GM23338 (cell line): ENCODE measurements around the gene ABCF3. TPM values are rescaled to one million over a fixed set of nuclear protein-coding genes. Genes with fewer than 3 reads are reported as not detected.

Experiments used
- ATAC-seq: fragments of 200-7000 bp; cut with Tn5 transposase; 3 replicates; pipeline ENCODE4 v1.9.1; 2020
- DNase-seq: peaks from one replicate; pipeline ENCODE4 v3.0.0-alpha.2; 2015; ENCODE audit warnings: low spot score
- H2AFZ ChIP-seq: fragments of 200-600 bp; sonication (generic); 2 replicates; pipeline ENCODE4 v1.8.0; 2016; ENCODE audit warnings: antibody characterized with exemption, mild to moderate bottlenecking, moderate library complexity
- H3F3A ChIP-seq: fragments of 200-600 bp; sonication (generic); replicated peaks from 2 replicates; pipeline ENCODE4 v1.8.0; 2017; ENCODE audit warnings: antibody characterized with exemption, mixed run types, low read depth
- H3K27ac ChIP-seq: fragments of 200-600 bp; sonication (generic); 2 replicates; pipeline ENCODE4 v1.6.1; 2016; ENCODE audit warnings: low read depth
- H3K27me3 ChIP-seq: fragments of 200-600 bp; sonication (generic); 2 replicates; pipeline ENCODE4 v1.8.0; 2016; ENCODE audit warnings: mild to moderate bottlenecking, mixed run types, moderate library complexity; ENCODE audit not compliant: insufficient read depth
- H3K36me3 ChIP-seq: fragments of 200-600 bp; sonication (generic); 2 replicates; pipeline ENCODE4 v1.8.0; 2016; ENCODE audit warnings: mild to moderate bottlenecking; ENCODE audit not compliant: insufficient read depth
- H3K4me1 ChIP-seq: fragments of 200-600 bp; sonication (generic); 2 replicates; pipeline ENCODE4 v1.8.0; 2016; ENCODE audit warnings: mild to moderate bottlenecking, moderate library complexity; ENCODE audit not compliant: insufficient read depth
- H3K4me2 ChIP-seq: fragments of 200-600 bp; sonication (generic); 2 replicates; pipeline ENCODE4 v1.7.1; 2017; ENCODE audit warnings: mixed run types
- H3K4me3 ChIP-seq: fragments of 200-600 bp; sonication (generic); 2 replicates; pipeline ENCODE4 v1.6.1; 2016; ENCODE audit warnings: mixed run types
- H3K79me2 ChIP-seq: fragments of 200-600 bp; sonication (generic); replicated peaks from 2 replicates; pipeline ENCODE4 v1.8.0; 2017; ENCODE audit warnings: mild to moderate bottlenecking; ENCODE audit not compliant: insufficient read depth
- H3K9me2 ChIP-seq: fragments of 200-600 bp; sonication (generic); 2 replicates; pipeline ENCODE4 v1.8.0; 2017; ENCODE audit not compliant: insufficient read depth
- H4K20me1 ChIP-seq: fragments of 200-600 bp; sonication (generic); replicated peaks from 2 replicates; pipeline ENCODE4 v1.8.0; 2017; ENCODE audit warnings: mild to moderate bottlenecking; ENCODE audit not compliant: insufficient read depth
- H3K27ac Mint-ChIP-seq: 2 replicates; pipeline ENCODE4 v1.8.0; 2020; ENCODE audit warnings: inconsistent platforms, mild to moderate bottlenecking, moderate library complexity, mixed read lengths
- H3K27me3 Mint-ChIP-seq: 3 replicates; pipeline ENCODE4 v1.8.0; 2022; ENCODE audit warnings: low read depth, mild to moderate bottlenecking, moderate library complexity, mixed read lengths, inconsistent platforms; ENCODE audit not compliant: insufficient read depth, poor library complexity
- H3K36me3 Mint-ChIP-seq: 3 replicates; pipeline ENCODE4 v1.8.0; 2021; ENCODE audit warnings: low read depth, mild to moderate bottlenecking, inconsistent platforms, moderate library complexity, mixed read lengths
- H3K4me1 Mint-ChIP-seq: 3 replicates; pipeline ENCODE4 v1.8.0; 2020; ENCODE audit warnings: mild to moderate bottlenecking, inconsistent platforms, mixed read lengths
- H3K4me3 Mint-ChIP-seq: 3 replicates; pipeline ENCODE4 v1.8.0; 2021; ENCODE audit warnings: moderate library complexity, mild to moderate bottlenecking, inconsistent platforms, mixed read lengths
- H3K9me3 Mint-ChIP-seq: 3 replicates; pipeline ENCODE4 v1.8.0; 2020; ENCODE audit warnings: moderate library complexity, mild to moderate bottlenecking, inconsistent platforms, mixed read lengths
- JUNB ChIP-seq: IDR thresholded peaks from one replicate; pipeline ENCODE4 v1.6.1; 2016; ENCODE audit warnings: antibody characterized with exemption; ENCODE audit not compliant: unreplicated experiment
- STAT1 ChIP-seq: IDR thresholded peaks from one replicate; pipeline ENCODE4 v1.6.1; 2016; ENCODE audit warnings: antibody characterized with exemption; ENCODE audit not compliant: unreplicated experiment
- ZNF114 ChIP-seq: fragments of 250-450 bp; sonication (Bioruptor Pico); IDR thresholded peaks from 2 replicates; pipeline ENCODE4 v1.5.0; 2020; ENCODE audit warnings: mild to moderate bottlenecking, moderate library complexity
- polyA plus RNA-seq: library from polyadenylated mRNA; unstranded; fragments of >200 nt; fragmentation: Nextera tagmentation; extraction: Ambion mirVana; gene quantifications from 2 replicates; pipeline ENCODE4 v1.2.1, GENCODE V29; 2016
- total RNA-seq: library from RNA; depleted of rRNA; stranded (reverse); fragments of >200 nt; shearing (Covaris generic); gene quantifications from 2 replicates; pipeline ENCODE4 v1.2.3, GENCODE V29; 2014
- TF ChIP-seq, protein P1 (sequence below): fragments of 250-450 bp; sonication (Bioruptor Pico); IDR thresholded peaks from 2 replicates; pipeline ENCODE4 v1.5.0; 2020; ENCODE audit warnings: mild to moderate bottlenecking, moderate library complexity
- TF ChIP-seq, protein P2 (sequence below): IDR thresholded peaks from one replicate; pipeline ENCODE4 v1.6.1; 2018; ENCODE audit warnings: antibody characterized with exemption; ENCODE audit not compliant: unreplicated experiment

The ABCF3 gene
- total and polyA plus RNA-seq, 2 experiments from 2014 or later: 33.4 to 48.9 TPM

GRCh38 chr3:184176377-184177330, 9.3 kb upstream of the ABCF3 start (continued):
- TF ChIP-seq, protein P1, sequence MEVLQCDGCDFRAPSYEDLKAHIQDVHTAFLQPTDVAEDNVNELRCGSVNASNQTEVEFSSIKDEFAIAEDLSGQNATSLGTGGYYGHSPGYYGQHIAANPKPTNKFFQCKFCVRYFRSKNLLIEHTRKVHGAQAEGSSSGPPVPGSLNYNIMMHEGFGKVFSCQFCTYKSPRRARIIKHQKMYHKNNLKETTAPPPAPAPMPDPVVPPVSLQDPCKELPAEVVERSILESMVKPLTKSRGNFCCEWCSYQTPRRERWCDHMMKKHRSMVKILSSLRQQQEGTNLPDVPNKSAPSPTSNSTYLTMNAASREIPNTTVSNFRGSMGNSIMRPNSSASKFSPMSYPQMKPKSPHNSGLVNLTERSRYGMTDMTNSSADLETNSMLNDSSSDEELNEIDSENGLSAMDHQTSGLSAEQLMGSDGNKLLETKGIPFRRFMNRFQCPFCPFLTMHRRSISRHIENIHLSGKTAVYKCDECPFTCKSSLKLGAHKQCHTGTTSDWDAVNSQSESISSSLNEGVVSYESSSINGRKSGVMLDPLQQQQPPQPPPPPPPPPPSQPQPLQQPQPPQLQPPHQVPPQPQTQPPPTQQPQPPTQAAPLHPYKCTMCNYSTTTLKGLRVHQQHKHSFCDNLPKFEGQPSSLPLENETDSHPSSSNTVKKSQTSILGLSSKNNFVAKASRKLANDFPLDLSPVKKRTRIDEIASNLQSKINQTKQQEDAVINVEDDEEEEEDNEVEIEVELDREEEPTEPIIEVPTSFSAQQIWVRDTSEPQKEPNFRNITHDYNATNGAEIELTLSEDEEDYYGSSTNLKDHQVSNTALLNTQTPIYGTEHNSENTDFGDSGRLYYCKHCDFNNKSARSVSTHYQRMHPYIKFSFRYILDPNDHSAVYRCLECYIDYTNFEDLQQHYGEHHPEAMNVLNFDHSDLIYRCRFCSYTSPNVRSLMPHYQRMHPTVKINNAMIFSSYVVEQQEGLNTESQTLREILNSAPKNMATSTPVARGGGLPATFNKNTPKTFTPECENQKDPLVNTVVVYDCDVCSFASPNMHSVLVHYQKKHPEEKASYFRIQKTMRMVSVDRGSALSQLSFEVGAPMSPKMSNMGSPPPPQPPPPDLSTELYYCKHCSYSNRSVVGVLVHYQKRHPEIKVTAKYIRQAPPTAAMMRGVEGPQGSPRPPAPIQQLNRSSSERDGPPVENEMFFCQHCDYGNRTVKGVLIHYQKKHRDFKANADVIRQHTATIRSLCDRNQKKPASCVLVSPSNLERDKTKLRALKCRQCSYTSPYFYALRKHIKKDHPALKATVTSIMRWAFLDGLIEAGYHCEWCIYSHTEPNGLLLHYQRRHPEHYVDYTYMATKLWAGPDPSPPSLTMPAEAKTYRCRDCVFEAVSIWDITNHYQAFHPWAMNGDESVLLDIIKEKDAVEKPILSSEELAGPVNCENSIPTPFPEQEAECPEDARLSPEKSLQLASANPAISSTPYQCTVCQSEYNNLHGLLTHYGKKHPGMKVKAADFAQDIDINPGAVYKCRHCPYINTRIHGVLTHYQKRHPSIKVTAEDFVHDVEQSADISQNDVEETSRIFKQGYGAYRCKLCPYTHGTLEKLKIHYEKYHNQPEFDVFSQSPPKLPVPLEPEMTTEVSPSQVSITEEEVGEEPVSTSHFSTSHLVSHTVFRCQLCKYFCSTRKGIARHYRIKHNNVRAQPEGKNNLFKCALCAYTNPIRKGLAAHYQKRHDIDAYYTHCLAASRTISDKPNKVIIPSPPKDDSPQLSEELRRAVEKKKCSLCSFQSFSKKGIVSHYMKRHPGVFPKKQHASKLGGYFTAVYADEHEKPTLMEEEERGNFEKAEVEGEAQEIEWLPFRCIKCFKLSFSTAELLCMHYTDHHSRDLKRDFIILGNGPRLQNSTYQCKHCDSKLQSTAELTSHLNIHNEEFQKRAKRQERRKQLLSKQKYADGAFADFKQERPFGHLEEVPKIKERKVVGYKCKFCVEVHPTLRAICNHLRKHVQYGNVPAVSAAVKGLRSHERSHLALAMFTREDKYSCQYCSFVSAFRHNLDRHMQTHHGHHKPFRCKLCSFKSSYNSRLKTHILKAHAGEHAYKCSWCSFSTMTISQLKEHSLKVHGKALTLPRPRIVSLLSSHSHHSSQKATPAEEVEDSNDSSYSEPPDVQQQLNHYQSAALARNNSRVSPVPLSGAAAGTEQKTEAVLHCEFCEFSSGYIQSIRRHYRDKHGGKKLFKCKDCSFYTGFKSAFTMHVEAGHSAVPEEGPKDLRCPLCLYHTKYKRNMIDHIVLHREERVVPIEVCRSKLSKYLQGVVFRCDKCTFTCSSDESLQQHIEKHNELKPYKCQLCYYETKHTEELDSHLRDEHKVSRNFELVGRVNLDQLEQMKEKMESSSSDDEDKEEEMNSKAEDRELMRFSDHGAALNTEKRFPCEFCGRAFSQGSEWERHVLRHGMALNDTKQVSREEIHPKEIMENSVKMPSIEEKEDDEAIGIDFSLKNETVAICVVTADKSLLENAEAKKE: no peak
- TF ChIP-seq ZNF114 (CRISPR knock-in tag): no peak

- H3K27ac ChIP-seq: peak overlapping the region; percentile 97
- H3K9me2 ChIP-seq: no peaks in the 10 kb centered on the region
- ATAC-seq: no peak; the same call in 2 of the 3 replicates
- 0 out of 2 replicates have a peak, but pooled peaks cover 4% of the 10 kb centered on the region for H3F3A ChIP-seq
- H3K36me3 ChIP-seq: peaks cover 20% of the 10 kb centered on the region
- peak overlapping the region; percentile 92; the same call in 1 of the 2 replicates for H3K4me3 ChIP-seq
- H3K36me3 Mint-ChIP-seq: peaks cover 58% of the 10 kb centered on the region
- DNase-seq: no peak
- no peaks in the 10 kb centered on the region for H3K9me3 Mint-ChIP-seq
- H3K4me3 Mint-ChIP-seq: peak overlapping the region; percentile 98
- peaks cover 3% of the 10 kb centered on the region for H3K27me3 Mint-ChIP-seq
- H3K4me1 ChIP-seq: peaks cover 15% of the 10 kb centered on the region
- H3K79me2 ChIP-seq: peaks cover 40% of the 10 kb centered on the region
- peak overlapping the region; percentile 97; the same call in 1 of the 2 replicates for H3K4me2 ChIP-seq
- peaks cover 4% of the 10 kb centered on the region for H4K20me1 ChIP-seq
- H3K27me3 ChIP-seq: no peaks in the 10 kb centered on the region
- peak overlapping the region; percentile 99 for H3K27ac Mint-ChIP-seq
- H2AFZ ChIP-seq: no peak overlapping the region
- peaks cover 28% of the 10 kb centered on the region for H3K4me1 Mint-ChIP-seq
- TF ChIP-seq STAT1: no peak
- no peak for TF ChIP-seq JUNB
- TF ChIP-seq, protein P2, sequence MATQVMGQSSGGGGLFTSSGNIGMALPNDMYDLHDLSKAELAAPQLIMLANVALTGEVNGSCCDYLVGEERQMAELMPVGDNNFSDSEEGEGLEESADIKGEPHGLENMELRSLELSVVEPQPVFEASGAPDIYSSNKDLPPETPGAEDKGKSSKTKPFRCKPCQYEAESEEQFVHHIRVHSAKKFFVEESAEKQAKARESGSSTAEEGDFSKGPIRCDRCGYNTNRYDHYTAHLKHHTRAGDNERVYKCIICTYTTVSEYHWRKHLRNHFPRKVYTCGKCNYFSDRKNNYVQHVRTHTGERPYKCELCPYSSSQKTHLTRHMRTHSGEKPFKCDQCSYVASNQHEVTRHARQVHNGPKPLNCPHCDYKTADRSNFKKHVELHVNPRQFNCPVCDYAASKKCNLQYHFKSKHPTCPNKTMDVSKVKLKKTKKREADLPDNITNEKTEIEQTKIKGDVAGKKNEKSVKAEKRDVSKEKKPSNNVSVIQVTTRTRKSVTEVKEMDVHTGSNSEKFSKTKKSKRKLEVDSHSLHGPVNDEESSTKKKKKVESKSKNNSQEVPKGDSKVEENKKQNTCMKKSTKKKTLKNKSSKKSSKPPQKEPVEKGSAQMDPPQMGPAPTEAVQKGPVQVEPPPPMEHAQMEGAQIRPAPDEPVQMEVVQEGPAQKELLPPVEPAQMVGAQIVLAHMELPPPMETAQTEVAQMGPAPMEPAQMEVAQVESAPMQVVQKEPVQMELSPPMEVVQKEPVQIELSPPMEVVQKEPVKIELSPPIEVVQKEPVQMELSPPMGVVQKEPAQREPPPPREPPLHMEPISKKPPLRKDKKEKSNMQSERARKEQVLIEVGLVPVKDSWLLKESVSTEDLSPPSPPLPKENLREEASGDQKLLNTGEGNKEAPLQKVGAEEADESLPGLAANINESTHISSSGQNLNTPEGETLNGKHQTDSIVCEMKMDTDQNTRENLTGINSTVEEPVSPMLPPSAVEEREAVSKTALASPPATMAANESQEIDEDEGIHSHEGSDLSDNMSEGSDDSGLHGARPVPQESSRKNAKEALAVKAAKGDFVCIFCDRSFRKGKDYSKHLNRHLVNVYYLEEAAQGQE: no peak
Observed at GRCh38 chr3:184177331-184177731, 8.7 kb upstream of the ABCF3 start.
